Stimulated activated CD8-positive, alpha-beta memory T cell treated with anti-CD3 and anti-CD28 coated beads, Interleukin-4, amount 100 ng/mL, for 4 hours (primary cell): Measurements from ENCODE around the gene TXLNG.

Experiments
- DNase-seq, 2 donors: peaks; one replicate each; pipeline ENCODE4 v3.0.0-alpha.2; 2020; ENCODE audit warnings: low read depth in 2 of 2, low spot score in 1 of 2

The TXLNG gene

DNA sequence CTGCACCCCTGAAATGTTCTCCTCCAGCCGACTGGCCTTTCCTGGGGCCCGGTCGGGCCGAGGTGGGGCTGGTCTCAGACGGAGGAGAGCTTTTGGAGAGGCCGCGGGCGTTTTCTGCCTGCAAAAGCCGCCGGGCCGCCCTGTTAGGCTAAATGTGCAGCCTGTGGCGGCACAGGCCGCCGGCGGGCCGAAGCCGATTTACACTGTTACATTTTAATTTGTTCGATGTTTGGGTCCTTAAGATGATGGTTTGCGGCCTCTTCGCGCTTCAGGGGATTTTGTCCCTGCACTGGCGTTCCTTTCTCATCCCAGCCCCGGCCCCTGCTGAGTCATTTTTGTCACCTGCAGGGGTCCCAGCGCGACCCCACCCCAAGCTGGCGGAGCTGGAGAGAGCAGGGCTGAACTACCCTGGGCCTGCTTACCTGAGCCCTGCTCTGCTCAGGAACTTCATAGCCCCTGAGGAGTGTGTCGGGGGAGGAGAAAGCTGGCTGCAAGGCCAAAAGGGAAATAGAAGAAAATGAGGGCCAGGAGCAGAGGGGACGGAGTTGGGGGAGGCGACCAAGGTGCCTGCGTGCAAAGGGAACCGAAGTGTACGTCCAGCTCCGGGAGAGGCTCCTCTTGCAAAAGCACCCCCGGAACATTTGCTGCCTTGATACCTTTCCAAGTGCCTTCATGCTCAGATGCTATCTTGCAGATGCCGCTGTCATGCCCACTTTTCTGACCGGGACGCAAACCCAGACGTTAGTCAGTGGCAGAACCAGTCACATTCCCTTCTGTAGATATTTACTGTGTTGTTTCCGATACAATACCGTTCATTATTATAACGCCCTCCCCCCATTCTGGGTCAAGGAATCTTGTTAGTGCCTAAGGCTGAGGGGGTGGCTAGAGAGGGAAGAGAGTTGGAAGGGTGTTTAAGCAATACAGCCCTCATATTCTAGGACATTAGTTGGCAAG is 84.9 kb downstream of the TXLNG start:
- no peak for DNase-seq

- no peak for DNase-seq
These were observed 86.8 kb downstream of the TXLNG start for GRCh38 chrX:16873106-16873505.

- no peak for DNase-seq
These were observed 88.3 kb downstream of the TXLNG start for GRCh38 chrX:16874458-16875095.

DNA sequence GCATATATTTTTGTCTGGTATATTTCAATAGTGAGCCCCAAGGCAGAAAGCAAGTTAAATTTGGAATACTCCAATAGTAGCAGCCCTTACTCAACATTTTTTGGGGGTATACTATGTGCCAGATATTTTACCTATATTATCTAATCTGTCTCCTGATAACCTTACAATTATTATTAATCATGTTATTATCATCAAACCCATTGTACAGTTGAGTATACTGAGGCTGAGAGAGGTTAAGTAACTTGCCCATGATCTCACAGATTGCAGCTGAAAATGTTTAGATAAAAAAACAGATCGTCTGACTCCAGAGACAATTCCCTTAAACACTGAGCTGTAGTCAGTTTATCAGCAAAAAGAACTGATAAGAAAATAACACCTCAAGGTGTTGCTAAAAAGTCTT is 90.4 kb downstream of the TXLNG start:
- no peak for DNase-seq

DNA sequence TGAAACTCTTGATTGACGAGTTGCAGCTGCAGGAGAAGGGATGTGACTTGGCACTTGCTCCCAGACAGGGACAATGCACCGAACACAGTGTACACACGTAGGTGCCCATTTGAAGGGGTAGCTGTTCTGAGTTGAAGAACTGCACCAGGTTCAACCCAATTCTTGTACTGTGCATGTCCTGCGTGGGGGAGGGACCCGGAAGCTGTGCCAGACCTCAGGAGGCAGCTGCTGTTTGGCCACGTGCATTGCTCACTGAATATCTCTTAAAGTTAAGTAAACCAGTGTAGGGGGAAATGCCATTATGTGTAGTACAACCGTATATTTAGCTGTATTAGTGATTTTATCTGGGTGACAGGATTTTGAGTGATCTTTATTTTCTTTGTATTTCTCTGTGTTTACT is 95.9 kb downstream of the TXLNG start:
- no peak for DNase-seq

GRCh38 chrX:16882702-16883486 is 96.6 kb downstream of the TXLNG start:
- DNase-seq, result peak; percentile 37 to 40

- no peak for DNase-seq
These were observed 97.2 kb downstream of the TXLNG start for GRCh38 chrX:16883487-16883804.

DNA sequence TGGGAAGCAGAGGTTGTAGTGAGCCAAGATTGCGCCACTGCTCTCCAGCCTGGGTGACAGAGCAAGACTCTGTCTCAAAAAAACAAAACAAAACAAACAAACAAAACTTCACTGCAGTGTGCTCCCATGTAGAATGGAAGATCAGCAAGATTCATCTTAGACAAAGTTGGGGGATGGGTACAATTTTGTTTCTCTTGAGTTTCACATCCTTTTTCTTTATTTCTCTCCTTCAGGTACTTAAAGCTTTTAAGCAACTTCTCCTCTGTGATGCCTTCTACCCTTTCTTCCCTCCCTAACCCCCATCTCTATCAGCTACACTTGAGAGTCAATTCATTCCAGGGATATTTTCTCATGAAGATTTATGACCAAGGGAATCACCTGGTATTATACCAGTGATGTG is 99.4 kb downstream of the TXLNG start:
- no peak for DNase-seq

DNA sequence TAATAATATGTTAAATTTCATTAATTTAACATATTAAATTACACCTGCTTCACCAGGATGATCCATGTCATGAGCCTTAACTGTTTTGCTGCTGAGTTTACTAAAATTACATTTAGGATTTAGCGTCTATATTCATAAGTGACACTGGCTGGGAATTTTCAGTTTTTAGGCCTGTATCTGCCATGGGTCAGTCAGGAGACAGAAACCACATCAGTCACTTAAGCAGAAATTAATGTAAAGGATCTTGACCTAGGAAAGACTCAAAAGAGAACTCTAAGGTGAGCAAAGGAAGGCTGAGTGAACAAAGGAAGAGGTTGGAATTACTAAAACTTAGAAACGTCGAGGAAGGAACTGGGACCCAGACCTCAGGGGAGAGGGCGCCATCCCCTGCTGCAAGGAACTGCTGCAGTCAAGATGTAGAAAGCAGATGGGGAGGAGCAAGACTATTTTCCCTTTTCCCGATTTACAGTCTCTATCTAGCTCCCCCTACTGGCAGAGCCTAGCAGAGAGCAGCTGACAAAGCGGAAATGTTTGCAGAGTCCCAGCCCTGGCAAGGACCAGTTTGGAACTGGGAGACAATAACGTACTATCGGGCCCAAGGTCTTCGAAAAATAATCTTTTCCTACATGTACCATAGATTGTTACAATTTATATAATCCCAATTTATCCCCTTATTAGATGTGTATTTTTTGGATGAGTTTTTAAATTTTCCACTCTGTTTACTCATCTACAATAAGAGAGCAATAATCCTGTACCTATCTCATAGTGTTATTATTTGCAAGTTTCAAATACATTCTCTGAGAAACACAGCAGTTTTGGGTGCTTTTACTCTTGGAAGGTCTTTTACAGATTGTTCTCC is 106.5 kb downstream of the TXLNG start:
- DNase-seq, result peak in 1 of 2 donors; percentile 22
